ENCODE results near the gene KCNQ1.

The KCNQ1 gene

DNA sequence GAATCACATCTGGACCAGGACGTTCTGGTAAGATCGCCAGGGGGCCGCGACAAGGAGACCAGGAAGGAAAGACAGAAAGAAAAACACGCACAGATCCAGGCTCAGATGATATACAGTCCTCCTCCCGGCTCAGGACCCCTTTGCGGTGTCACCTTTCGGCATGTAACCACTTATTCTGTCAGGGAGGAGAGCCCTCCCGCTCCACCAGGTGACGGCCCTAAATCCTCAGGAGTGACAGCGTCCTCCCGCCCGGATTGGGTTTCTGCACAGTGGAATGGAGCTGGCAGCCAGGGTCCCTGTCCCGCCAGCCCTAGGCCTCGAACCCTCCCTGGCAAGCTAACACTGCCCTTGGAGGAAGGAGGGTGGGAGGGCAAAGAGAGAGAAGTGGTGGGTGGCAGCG, 279.3 kb downstream of the KCNQ1 start:
- H3K4me3 ChIP-seq (ENCODE audit: low read depth, low read length) = no peak overlapping the region
- TF ChIP-seq, protein P1, sequence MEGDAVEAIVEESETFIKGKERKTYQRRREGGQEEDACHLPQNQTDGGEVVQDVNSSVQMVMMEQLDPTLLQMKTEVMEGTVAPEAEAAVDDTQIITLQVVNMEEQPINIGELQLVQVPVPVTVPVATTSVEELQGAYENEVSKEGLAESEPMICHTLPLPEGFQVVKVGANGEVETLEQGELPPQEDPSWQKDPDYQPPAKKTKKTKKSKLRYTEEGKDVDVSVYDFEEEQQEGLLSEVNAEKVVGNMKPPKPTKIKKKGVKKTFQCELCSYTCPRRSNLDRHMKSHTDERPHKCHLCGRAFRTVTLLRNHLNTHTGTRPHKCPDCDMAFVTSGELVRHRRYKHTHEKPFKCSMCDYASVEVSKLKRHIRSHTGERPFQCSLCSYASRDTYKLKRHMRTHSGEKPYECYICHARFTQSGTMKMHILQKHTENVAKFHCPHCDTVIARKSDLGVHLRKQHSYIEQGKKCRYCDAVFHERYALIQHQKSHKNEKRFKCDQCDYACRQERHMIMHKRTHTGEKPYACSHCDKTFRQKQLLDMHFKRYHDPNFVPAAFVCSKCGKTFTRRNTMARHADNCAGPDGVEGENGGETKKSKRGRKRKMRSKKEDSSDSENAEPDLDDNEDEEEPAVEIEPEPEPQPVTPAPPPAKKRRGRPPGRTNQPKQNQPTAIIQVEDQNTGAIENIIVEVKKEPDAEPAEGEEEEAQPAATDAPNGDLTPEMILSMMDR (IDR thresholded peaks at IDR 0.05; ENCODE audit: low read depth, low read length) = no peak

DNA sequence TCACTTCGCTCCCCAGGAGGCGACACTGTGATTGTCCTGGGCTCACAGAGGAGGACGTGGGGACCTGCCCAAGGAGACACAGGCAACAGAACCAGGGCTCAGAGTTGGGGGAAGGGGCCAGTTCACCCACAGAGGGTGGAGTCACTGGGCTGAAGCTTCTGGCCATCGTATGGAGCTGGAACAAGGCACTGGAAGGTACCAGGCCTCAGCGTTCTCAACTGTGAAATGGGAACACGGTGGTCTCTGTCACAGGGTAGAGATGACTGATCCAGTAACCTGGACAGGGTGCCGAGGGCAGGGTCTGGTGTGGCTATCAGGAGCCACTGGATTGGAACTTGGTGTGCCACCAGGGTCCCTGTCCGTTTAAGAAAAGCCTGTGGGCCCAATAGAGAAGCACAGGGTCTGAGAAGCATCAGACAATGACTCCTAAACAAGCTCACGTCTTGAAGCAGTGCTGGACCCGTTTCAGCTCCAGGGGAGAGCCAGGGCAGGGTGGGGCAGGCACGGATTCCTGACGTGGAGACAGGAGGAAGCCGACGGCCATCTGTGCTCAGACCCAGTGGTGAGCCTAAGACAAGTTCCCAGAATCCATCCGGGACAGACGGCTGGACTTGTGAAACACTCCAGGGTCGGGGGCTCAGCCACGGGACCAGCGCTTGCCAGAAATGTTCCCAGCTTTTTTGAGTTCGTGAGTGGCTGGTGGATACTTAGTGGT, 280.0 kb downstream of the KCNQ1 start:
- TF ChIP-seq, protein P1 (IDR thresholded peaks at IDR 0.05; ENCODE audit: low read depth, low read length) = no peak
- no peak overlapping the region for H3K4me3 ChIP-seq (ENCODE audit: low read depth, low read length)

DNA sequence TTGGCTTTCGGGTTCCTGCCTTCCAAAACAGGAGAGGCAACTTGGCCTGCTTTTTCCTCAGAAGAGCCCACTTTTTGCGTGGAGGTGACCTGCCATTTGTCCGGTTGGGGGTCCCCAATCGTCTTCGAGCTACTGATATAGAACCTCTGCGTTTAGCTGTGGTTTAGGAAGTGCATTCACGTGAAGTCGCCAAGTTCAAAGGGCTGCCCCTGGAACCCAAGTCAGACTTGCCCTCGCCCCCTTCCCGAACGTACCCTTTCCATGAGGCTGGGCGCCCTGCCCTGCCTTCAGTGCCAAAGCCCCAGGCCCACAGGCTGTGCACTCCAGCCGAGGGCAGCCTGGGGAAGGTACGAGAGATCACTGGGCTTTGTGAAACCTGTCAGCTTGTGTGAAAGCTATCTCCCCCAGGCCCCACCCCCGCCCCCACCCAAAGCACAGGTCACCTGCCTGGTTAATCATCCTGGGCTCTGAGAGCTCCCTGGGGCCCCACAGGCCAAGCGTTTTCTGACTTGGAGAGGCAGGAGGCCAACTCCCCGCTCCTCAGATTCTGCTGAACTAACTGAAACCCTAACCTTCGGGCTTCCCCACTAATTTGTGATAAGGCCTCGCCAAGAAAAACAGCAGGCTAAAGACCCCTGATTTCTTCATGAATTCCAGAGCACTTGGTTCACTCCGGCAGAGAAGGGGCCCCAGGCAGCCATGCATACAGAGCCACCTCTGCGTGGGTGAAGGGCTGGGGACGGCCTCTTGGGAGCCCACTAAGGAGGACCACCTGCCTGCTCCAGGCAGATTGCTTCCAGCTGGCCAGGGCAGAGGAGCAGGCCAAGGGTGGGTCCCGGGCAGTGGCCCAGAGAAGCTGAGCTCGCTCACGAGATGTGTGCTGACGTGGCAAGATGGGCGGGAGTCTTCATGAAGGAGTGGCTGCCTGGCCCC, 280.8 kb downstream of the KCNQ1 start:
- TF ChIP-seq, protein P1 (IDR thresholded peaks at IDR 0.05; ENCODE audit: low read depth, low read length) = no peak
- no peak overlapping the region for H3K4me3 ChIP-seq (ENCODE audit: low read depth, low read length)

DNA sequence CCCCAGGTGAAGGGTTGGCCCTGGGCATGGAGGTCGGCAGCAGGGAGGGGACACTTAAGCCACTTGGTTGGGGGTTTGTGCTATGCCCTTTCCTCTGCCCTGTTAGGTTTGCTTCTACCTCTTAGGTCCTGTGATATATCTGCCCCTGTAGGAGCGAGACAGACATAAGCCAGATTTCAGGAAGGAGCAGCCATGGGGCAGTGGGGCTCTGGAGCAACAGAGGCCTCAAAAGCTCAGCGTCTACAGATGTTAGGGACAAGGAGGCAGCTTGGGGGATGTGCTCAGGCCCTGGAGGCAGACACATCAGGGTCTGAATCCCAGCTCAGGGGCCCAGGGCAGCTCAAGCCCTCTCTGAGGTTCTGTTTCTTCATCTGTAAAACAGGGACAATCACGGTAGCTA, 282.2 kb downstream of the KCNQ1 start:
- TF ChIP-seq, protein P1 (IDR thresholded peaks at IDR 0.05; ENCODE audit: low read depth, low read length) = no peak
- H3K4me3 ChIP-seq (ENCODE audit: low read depth, low read length) = no peak overlapping the region

DNA sequence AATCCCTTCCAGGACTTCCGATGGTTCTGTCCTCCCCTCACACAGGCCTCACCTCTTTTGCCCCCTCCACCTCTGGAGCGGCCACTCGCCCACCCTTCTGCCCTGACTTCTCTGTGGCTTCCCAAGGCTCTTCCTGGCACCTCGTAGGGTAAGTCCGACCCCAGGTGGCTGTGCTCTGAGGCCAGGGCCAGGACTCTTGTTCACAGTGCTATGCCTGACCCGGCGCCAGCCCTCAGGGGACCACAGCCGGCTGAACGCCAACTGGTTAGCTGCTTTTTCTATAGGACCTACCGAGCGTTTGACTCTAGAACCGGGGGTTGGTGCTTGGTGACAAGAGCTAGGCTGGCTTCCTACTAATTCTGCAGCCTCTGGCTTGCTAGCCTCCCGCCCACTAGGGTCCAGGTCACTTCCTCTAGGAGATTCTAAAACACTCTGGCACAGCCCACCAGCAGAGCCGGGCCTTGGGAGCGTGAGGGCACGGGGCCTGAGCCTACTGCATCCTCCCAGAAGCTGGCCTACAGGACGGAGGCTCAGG, 283.4 kb downstream of the KCNQ1 start:
- TF ChIP-seq, protein P1 (IDR thresholded peaks at IDR 0.05; ENCODE audit: low read depth, low read length) = no peak

DNA sequence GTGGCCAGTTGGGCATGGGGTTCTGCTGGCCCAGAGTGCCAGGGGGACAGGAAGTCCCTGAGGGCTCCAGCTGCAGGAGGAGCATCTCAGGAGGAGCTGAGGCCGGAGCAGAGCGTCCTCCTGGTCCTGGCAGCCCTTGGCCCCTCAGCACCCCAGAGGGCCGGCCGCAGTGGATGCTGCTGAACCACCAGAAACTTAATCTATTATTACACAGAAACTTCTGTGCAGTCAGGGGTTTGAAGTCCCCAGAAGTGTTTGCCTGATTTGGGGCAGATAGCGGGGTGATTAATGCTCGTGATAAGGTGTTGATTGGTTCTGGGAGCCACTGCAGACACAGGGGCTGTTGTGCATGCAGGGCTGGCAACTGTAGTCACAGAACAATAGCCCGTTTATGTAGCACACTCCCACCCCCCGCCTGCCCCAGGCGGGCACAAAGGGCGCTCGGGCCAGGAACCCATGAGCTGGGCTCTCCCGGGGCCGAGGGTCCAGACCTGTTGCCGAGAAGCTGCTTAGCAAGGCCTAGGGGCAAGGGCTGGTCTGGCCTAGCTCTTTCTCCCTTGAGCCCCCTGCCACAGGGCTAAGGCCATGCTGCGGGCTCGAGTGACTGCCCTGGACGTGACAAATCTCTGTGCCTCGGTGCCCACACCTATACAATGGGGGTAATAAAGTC, 284.0 kb downstream of the KCNQ1 start:
- H3K4me3 ChIP-seq (ENCODE audit: low read depth, low read length) = no peak overlapping the region
- TF ChIP-seq, protein P1 (IDR thresholded peaks at IDR 0.05; ENCODE audit: low read depth, low read length) = no peak

More for the DNA sequence above, 283.4 kb downstream of the KCNQ1 start:
- no peak overlapping the region for H3K4me3 ChIP-seq (ENCODE audit: low read depth, low read length)
